ENCODE results near the gene VPS13C. TPM values are rescaled to one million over a fixed set of nuclear protein-coding genes. Genes with fewer than 3 reads are reported as not detected.

VPS13C gene
- total and polyA plus RNA-seq, 2 experiments from 2014 or later, result 10.2 to 20.5 TPM

GRCh38 chr15:61832223-61832622 lies 228.0 kb downstream of the VPS13C start:
- Histone ChIP-seq H3K79me2 (replicated peaks; ENCODE audit: insufficient read depth) (no peaks in the 10 kb centered on the region), H3K4me1 (ENCODE audit: insufficient read depth) (no peaks in the 10 kb centered on the region), H3K36me3 (ENCODE audit: insufficient read depth) (no peaks in the 10 kb centered on the region), H4K20me1 (replicated peaks; ENCODE audit: insufficient read depth) (no peaks in the 10 kb centered on the region), H3K9me2 (ENCODE audit: insufficient read depth) (peaks cover 2% of the 10 kb centered on the region; the same call in 1 of the 2 replicates), H3K27me3 (ENCODE audit: insufficient read depth) (no peaks in the 10 kb centered on the region), H3K4me3 (no peak overlapping the region), H3F3A (replicated peaks; ENCODE audit: low read depth) (no peaks in the 10 kb centered on the region), H3K27ac (ENCODE audit: low read depth) (no peak overlapping the region), H3K4me2 (no peak overlapping the region), H2AFZ (no peak overlapping the region; the same call in 1 of the 2 replicates)
- no peak for DNase-seq (ENCODE audit: low spot score)
- Mint-ChIP-seq H3K4me1 (peaks cover 13% of the 10 kb centered on the region), H3K4me3 (no peak overlapping the region), H3K36me3 (ENCODE audit: low read depth) (no peaks in the 10 kb centered on the region; the same call in 2 of the 3 replicates), H3K27me3 (ENCODE audit: insufficient read depth, low read depth, poor library complexity) (peaks cover 8% of the 10 kb centered on the region), H3K27ac (no peak overlapping the region), H3K9me3 (no peaks in the 10 kb centered on the region)
- no peak for ATAC-seq
- TF ChIP-seq POLR2AphosphoS5 (IDR thresholded peaks at IDR 0.05; ENCODE audit: low read depth) (no peak), CREB1 (CRISPR knock-in tag; IDR thresholded peaks at IDR 0.05; ENCODE audit: low read depth) (no peak), REST (IDR thresholded peaks at IDR 0.05; ENCODE audit: unreplicated experiment) (no peak)
- TF ChIP-seq, protein P1, sequence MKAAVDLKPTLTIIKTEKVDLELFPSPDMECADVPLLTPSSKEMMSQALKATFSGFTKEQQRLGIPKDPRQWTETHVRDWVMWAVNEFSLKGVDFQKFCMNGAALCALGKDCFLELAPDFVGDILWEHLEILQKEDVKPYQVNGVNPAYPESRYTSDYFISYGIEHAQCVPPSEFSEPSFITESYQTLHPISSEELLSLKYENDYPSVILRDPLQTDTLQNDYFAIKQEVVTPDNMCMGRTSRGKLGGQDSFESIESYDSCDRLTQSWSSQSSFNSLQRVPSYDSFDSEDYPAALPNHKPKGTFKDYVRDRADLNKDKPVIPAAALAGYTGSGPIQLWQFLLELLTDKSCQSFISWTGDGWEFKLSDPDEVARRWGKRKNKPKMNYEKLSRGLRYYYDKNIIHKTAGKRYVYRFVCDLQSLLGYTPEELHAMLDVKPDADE (IDR thresholded peaks at IDR 0.05), result no peak

- Histone ChIP-seq H3K4me3 (no peak overlapping the region), H3K4me2 (0 out of 2 replicates have a peak overlapping the region, but pooled peaks have one; percentile 51), H3K27ac (ENCODE audit: low read depth) (no peak overlapping the region), H3K36me3 (ENCODE audit: insufficient read depth) (no peaks in the 10 kb centered on the region), H4K20me1 (replicated peaks; ENCODE audit: insufficient read depth) (no peaks in the 10 kb centered on the region), H3K79me2 (replicated peaks; ENCODE audit: insufficient read depth) (no peaks in the 10 kb centered on the region), H3K9me2 (ENCODE audit: insufficient read depth) (peaks cover 7% of the 10 kb centered on the region), H2AFZ (peak overlapping the region; percentile 80), H3K27me3 (ENCODE audit: insufficient read depth) (no peaks in the 10 kb centered on the region), H3K4me1 (ENCODE audit: insufficient read depth) (no peaks in the 10 kb centered on the region), H3F3A (replicated peaks; ENCODE audit: low read depth) (no peaks in the 10 kb centered on the region)
- no peak for TF ChIP-seq CREB1 (CRISPR knock-in tag; IDR thresholded peaks at IDR 0.05; ENCODE audit: low read depth)
- peak; percentile 74 for ATAC-seq
- Mint-ChIP-seq H3K27me3 (ENCODE audit: insufficient read depth, low read depth, poor library complexity) (peaks cover 8% of the 10 kb centered on the region), H3K4me1 (peaks cover 13% of the 10 kb centered on the region), H3K27ac (no peak overlapping the region), H3K36me3 (ENCODE audit: low read depth) (no peaks in the 10 kb centered on the region; the same call in 2 of the 3 replicates), H3K9me3 (no peaks in the 10 kb centered on the region), H3K4me3 (no peak overlapping the region)
- peak; percentile 37 for DNase-seq (ENCODE audit: low spot score)
Observed at GRCh38 chr15:61831505-61831921, 228.7 kb downstream of the VPS13C start.

Data from GM23338 (cell line).